Measurements from ENCODE around the gene PICALM. TPM values are rescaled to one million over a fixed set of nuclear protein-coding genes. Genes with fewer than 3 reads are reported as not detected.

The PICALM gene
- total and polyA plus RNA-seq, 2 of the 8 experiments (the other 6 are each of a cell fraction or from before 2014, with no cell fraction given), result 69.4 to 71.3 TPM

- Histone ChIP-seq H4K20me1 (replicated peaks in 1 of 2; ENCODE audit: control insufficient read depth in 1 of 2, insufficient read depth in 2 of 2, low read length in 2 of 2) (no peaks in the 10 kb centered on the region), H3K56ac (replicated peaks; ENCODE audit: insufficient read length, low read depth, low read length) (no peak overlapping the region), H4K8ac (ENCODE audit: extremely low read depth, insufficient read depth, low read length) (no peak overlapping the region), H3K4me3 (ENCODE audit: extremely low read depth in 1 of 4, insufficient read depth in 2 of 4, low read depth in 3 of 4, low read length in 4 of 4) (no peak overlapping the region), H4K91ac (replicated peaks; ENCODE audit: insufficient read length, low read length) (no peak overlapping the region), H3K79me2 (ENCODE audit: control insufficient read depth in 1 of 2, insufficient read depth in 2 of 2, low read length in 2 of 2) (no peaks in the 10 kb centered on the region), H3K4me1 (replicated peaks in 1 of 4; ENCODE audit: control insufficient read depth in 3 of 4, insufficient read depth in 4 of 4, low read length in 3 of 4) (no peaks in the 10 kb centered on the region), H3K79me1 (ENCODE audit: low read depth, low read length) (no peaks in the 10 kb centered on the region), H3K27me3 (replicated peaks in 1 of 4; ENCODE audit: control insufficient read depth in 3 of 4, extremely low read depth in 1 of 4, insufficient read depth in 3 of 4, low read length in 3 of 4) (no peaks in the 10 kb centered on the region), H3K23me2 (ENCODE audit: low read depth, low read length) (no peaks in the 10 kb centered on the region), H3K23ac (ENCODE audit: insufficient read length) (no peak overlapping the region), H3K9me3 (ENCODE audit: insufficient read depth in 2 of 2, low read depth in 1 of 2, low read length in 1 of 2) (peaks cover 0 to 2% of the 10 kb centered on the region in 2 experiments; a peak in 1 of 4 replicates), H2BK5ac (ENCODE audit: low read depth, low read length) (no peak overlapping the region), H3K9ac (replicated peaks in 1 of 4; ENCODE audit: extremely low read depth in 1 of 4, low read depth in 3 of 4, low read length in 3 of 4) (no peak overlapping the region), H2AFZ (ENCODE audit: low read length) (no peak overlapping the region), H2AK5ac (ENCODE audit: low read depth, low read length) (no peak overlapping the region), H4K5ac (ENCODE audit: insufficient read length, low read depth, low read length) (no peak overlapping the region), H2BK15ac (ENCODE audit: low read length) (no peak overlapping the region), H2BK20ac (ENCODE audit: low read length) (no peak overlapping the region), H3K18ac (ENCODE audit: extremely low read depth, low read length) (no peak overlapping the region), H3K4me2 (ENCODE audit: insufficient read depth in 1 of 2, low read depth in 2 of 2, low read length in 2 of 2) (no peak overlapping the region), H2BK120ac (replicated peaks; ENCODE audit: low read depth, low read length) (no peak overlapping the region), H3K27ac (ENCODE audit: low read depth, low read length) (no peak overlapping the region), H3K36me3 (ENCODE audit: control insufficient read depth in 2 of 4, insufficient read depth in 4 of 4, low read length in 3 of 4) (peaks cover 0 to 10% (median 3%) of the 10 kb centered on the region in 4 experiments; a peak in 4 of 8 replicates), H3K14ac (ENCODE audit: insufficient read length) (no peak overlapping the region), H3K4ac (replicated peaks; ENCODE audit: insufficient read length, low read depth, low read length) (no peak overlapping the region), H2BK12ac (ENCODE audit: low read depth, low read length) (no peak overlapping the region)
- ChIA-PET CTCF (ENCODE audit: partially characterized antibody) (interaction anchor here (0.6 to 1.1 kb wide), 3 partner anchors 19 to 256 kb away, joined by 3 to 4 read pairs (median 3); no protein-coding TSS in a partner anchor), POLR2A (ENCODE audit: partially characterized antibody) (no interaction called here)
- FAIRE-seq (no peak), DNase-seq (ENCODE audit: low read depth in 1 of 2, low spot score in 2 of 2) (no peak)
- 100% methylated on average over 1 of the region's 1 CpG; no CpG with 5 or more reads in 1 of the 2 experiments for WGBS, 2 experiments (ENCODE audit: extremely low coverage in 1 of 2, insufficient coverage in 1 of 2, insufficient read length in 1 of 2, insufficient replicate concordance in 2 of 2, low coverage in 1 of 2, low lambda C conversion rate in 2 of 2, missing lambda C conversion rate in 1 of 2)
- TF ChIP-seq SAP30 (IDR thresholded peaks at IDR 0.05; ENCODE audit: insufficient read depth, insufficient replicate concordance, low read length) (no peak), KDM4A (IDR thresholded peaks at IDR 0.05; ENCODE audit: low read depth, low read length, severe bottlenecking) (no peak), SRF (IDR thresholded peaks at IDR 0.05; ENCODE audit: low read depth, low read length) (no peak), HDAC6 (IDR thresholded peaks at IDR 0.05; ENCODE audit: low read depth, low read length) (no peak), RFX5 (IDR thresholded peaks at IDR 0.05; ENCODE audit: borderline replicate concordance, low read depth, low read length) (no peak), SUZ12 (IDR thresholded peaks at IDR 0.05; ENCODE audit: low read length) (no peak), POLR2AphosphoS5 (IDR thresholded peaks at IDR 0.05; ENCODE audit: low read depth, low read length) (no peak), MAFK (IDR thresholded peaks at IDR 0.05; ENCODE audit: low read depth, low read length) (no peak), KDM5A (IDR thresholded peaks at IDR 0.05; ENCODE audit: low read length) (no peak)
Observed at GRCh38 chr11:85955531-85955930, 113.4 kb downstream of the PICALM start.

Measured in H1 (cell line).